GM20000 (cell line): ENCODE results near the gene ATG2A.

Experiments
- DNase-seq: peaks from one replicate; pipeline ENCODE4 v3.0.0; 2012; ENCODE audit warnings: low spot score
- CTCF ChIP-seq: IDR thresholded peaks from 2 replicates; pipeline ENCODE4 v1.5.1; 2012; ENCODE audit warnings: mild to moderate bottlenecking, control low read depth; ENCODE audit errors: extremely low read depth, missing control alignments

ATG2A gene

DNA sequence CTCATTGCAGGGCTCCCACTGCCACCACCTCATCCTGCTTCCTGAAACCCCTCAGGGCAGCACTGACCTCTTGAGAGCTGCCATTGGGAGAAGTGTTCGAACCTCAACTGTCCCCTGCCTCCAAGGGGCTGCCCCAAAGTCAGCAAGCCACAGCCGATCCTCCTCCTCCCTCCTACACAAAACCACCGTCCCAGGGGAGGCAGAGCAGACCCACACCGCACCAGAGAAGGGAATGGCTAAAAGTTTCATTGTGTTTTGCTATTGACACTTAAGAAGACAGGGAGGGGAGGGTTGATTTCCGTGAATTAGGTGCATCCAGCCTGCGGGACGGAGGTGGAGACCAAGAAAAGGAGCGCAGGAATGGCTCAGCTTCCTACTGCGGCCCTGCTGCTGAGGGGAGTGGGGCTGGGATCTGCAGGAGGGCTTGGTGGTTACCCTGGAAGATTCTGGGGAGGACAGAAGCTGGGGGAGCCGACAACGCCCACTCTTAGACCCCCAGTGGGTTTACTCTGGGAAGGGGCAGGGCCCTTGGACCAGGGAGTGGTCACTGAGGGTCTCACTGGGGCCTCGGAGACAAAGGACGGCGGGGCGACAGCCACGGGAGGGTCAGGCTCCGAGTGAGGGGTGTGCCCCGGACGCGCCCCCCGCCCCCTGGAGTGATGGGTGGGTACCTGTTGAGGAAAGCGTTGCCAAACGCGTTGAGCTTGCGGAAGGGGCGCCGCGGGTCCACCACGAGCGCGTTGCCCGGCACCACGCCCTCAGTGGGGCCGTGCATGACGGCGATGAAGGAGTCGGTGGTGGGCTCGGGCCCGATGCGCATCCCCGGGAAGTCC lies 39.4 kb downstream of the ATG2A start:
- peak; percentile 70 for DNase-seq
- no peak for TF ChIP-seq CTCF

GRCh38 chr11:64876835-64877341 lies 40.1 kb downstream of the ATG2A start:
- no peak for TF ChIP-seq CTCF
- DNase-seq = no peak

DNA sequence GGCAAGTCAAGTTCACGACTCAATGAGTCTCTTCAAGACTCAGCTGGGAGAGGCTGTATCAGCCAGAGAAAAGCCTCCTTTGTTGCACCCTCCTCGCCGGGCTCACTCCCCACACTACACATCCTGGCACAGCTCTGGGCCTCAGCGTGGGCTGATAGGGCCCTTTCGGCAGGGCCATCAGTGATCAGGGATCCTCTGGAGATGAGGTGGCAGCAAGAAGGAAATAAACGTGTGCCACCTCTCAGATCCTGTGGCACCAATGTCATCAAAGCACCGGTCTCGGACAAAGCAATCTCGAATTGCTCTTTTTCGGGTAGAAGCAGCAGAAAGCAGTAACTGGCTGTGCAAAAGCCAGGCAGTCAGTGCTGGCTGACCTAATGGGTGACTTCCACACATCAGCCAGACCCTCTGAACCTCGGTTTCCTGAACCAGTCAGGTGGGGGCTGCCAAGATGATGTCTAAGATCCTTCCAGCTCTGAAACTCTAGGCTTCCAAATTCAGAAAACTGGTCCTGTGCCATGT lies 40.7 kb downstream of the ATG2A start:
- DNase-seq = no peak
- no peak for TF ChIP-seq CTCF

DNA sequence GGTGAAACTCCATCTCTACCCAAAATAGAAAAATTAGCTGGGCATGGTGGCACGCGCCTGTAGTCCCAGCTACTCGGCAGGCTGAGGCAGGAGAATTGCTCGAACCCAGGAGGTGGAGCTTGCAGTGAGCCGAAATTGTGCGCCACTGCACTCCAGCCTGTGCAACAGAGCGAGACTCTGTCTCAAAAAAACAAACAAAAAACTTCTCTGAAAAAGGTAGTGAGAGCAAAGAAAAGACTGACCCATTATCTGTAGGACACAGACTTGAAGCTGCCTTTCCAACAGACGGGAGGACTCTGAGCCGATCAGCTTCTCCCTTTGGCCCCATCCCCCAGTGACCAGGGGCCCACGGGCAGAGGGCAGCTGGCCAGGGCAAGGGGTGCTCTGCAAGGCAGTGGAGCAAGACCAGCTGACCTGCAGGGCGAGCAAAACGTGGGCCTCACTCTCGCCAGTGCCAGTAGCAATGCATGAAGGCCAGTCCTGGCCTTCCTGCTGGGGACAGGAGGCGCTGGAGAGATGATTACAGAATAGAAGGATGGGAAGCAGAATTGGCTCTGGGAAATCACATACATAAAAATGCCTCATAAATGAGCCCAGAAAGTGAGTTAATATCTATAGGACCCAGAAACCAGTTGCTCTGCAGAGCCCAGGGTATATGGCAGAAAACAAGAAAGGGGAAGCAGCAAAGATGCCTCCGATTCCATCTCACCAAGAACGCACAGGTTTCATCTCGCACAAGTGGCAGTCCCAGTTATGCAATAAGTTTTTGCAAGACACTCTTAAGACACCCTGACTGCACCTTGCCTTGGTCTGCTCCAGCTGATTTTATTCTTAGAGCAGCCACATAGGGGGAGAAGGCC lies 41.4 kb downstream of the ATG2A start:
- TF ChIP-seq CTCF = no peak
- no peak for DNase-seq

DNA sequence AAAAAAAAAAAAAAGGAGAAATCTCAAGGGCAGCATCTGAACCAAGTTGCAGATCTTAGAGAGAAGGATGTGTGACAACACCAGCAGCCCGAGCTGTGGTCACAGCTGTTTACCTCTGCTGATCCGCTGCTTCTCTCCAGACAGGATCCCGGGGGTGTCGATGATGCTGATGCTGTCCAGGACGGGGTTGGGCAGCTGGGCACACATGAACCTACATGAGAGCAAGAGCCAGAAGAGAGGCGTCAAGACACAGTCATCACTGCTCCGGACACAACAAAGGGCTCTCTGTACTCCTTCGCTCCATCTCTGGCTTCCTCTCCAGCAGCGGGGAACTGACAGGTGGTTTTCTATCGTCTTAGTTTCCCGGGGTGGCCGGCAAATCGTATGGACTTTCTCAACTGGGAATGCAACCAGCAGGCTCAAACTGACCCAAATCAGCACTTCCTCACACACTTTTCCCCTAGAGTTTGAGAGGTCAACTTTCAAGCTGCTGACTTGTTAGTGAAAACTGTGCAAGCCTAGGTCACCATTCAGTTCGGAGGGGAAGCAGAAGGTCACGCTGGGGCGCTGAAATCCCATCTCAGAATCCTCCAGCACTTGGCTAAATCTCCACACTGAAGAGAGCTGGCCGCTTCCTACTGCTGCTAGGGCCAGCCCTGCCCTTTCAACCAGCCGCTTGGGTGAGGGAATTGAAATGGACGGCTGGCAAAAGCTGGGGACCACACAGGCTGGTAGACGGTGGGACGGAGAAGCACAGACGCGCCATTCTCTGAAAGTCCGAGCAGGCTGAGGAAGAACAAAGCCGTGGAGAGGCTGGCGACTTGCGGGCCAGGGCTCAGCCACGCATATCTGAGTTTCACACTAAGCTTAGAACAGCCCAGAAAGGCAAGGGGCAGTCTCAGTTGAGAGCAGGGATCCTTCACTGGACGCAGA lies 42.4 kb downstream of the ATG2A start:
- no peak for DNase-seq
- no peak for TF ChIP-seq CTCF

DNA sequence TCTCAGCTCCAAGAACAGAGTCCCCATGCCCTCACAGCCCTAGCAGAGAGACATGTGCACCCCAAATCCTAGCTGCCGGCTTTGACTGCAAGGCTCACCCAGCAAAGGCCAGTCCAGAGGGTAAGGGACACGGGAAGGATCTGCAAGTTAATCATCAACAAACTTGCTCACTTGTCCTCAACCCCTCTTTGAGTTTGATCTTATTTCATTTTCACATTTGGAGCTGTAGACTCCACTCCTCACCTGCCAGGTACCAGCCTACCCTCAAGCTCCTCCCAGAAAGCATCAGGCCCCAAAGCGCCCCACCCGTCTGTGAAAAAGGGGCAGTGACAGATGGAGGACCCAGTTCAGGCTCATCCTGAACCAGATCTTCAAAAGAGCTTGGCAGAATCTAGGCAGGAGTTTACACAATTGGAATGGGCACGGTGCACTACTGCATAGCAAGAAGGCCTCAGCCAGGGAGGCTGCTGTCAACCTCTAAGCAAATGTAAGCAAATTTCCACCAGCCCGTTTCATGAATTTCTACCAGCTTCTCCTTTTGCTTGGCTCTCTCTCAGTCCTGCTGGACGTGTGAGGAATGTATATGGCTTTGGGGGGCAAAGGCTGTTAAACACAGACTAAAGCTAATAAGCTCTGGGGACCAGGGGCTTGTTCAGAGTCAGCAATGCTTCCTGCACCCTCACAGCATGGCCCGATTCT lies 44.1 kb downstream of the ATG2A start:
- no peak for DNase-seq
- TF ChIP-seq CTCF = no peak
